NCI-H2196 (cell line): ENCODE measurements around the gene CCDC170.

ENCODE experiments used
- DNase-seq: peaks from one replicate; lab custom pipeline; 2025; ENCODE audit not compliant: unreplicated experiment; lab: John Stamatoyannopoulos, UW

The CCDC170 gene

GRCh38 chr6:151616600-151616999, 122.8 kb downstream of the CCDC170 start:
- no peak for DNase-seq

GRCh38 chr6:151617539-151617938, 123.7 kb downstream of the CCDC170 start:
- DNase-seq: no peak

- no peak for DNase-seq
Observed at GRCh38 chr6:151618717-151619116, 124.9 kb downstream of the CCDC170 start.

GRCh38 chr6:151620179-151620578, 126.4 kb downstream of the CCDC170 start:
- DNase-seq: no peak

GRCh38 chr6:151624071-151624470, 130.3 kb downstream of the CCDC170 start:
- no peak for DNase-seq

GRCh38 chr6:151624481-151624880, 130.7 kb downstream of the CCDC170 start:
- DNase-seq: no peak

- DNase-seq: no peak
Observed at GRCh38 chr6:151624900-151625536, 131.2 kb downstream of the CCDC170 start.

GRCh38 chr6:151627689-151628444, 134.1 kb downstream of the CCDC170 start:
- no peak for DNase-seq

GRCh38 chr6:151629791-151630190, 136.0 kb downstream of the CCDC170 start:
- DNase-seq: no peak

- DNase-seq: no peak
Observed at GRCh38 chr6:151630387-151630786, 136.6 kb downstream of the CCDC170 start.

- DNase-seq: no peak
Observed at GRCh38 chr6:151630991-151631655, 137.3 kb downstream of the CCDC170 start.

GRCh38 chr6:151632415-151632987, 138.7 kb downstream of the CCDC170 start:
- DNase-seq: no peak

- no peak for DNase-seq
Observed at GRCh38 chr6:151633526-151634335, 139.9 kb downstream of the CCDC170 start.

GRCh38 chr6:151634336-151634720, 140.5 kb downstream of the CCDC170 start:
- no peak for DNase-seq

- DNase-seq: no peak
Observed at GRCh38 chr6:151635741-151636140, 141.9 kb downstream of the CCDC170 start.

GRCh38 chr6:151637814-151638213, 144.0 kb downstream of the CCDC170 start:
- DNase-seq: no peak

- DNase-seq: no peak
Observed at GRCh38 chr6:151639750-151640149, 145.9 kb downstream of the CCDC170 start.

GRCh38 chr6:151641028-151641427, 147.2 kb downstream of the CCDC170 start:
- no peak for DNase-seq

- no peak for DNase-seq
Observed at GRCh38 chr6:151647976-151648639, 154.3 kb downstream of the CCDC170 start.

GRCh38 chr6:151649835-151650234, 156.0 kb downstream of the CCDC170 start:
- DNase-seq: no peak
